ENCODE data around the gene SBNO2. TPM values are rescaled to one million over a fixed set of nuclear protein-coding genes. Genes with fewer than 3 reads are reported as not detected.
A peak's percentile ranks its signal among the peaks of the same experiment; 100 is the strongest.

Gene SBNO2
- polyA plus RNA-seq, 3 donors, result 0.71 to 75.0 (median 2.6) TPM

GRCh38 chr19:1107661-1108261 is 66.3 kb downstream of the SBNO2 start:
- H3K36me3 ChIP-seq (replicated peaks in 1 of 2; ENCODE audit: control insufficient read depth in 1 of 2, insufficient read depth in 2 of 2, low read length in 2 of 2), result peaks cover 47 to 62% of the 10 kb centered on the region in 2 donors
- H3K79me2 ChIP-seq (ENCODE audit: insufficient read depth, low read length), result peaks cover 23% of the 10 kb centered on the region
- H3K27me3 ChIP-seq (ENCODE audit: control insufficient read depth in 2 of 2, insufficient read depth in 2 of 2, low read length in 2 of 2), result no peaks in the 10 kb centered on the region
- peaks cover 32 to 41% of the 10 kb centered on the region in 2 donors for H3K4me1 ChIP-seq (ENCODE audit: control insufficient read depth in 1 of 2, insufficient read depth in 2 of 2, low read length in 2 of 2)
- TF ChIP-seq CTCF (IDR thresholded peaks at IDR 0.05), result no peak
- no peak overlapping the region for H3K4me2 ChIP-seq (replicated peaks; ENCODE audit: extremely low read depth, low read length, poor library complexity, severe bottlenecking)
- peaks cover 77% of the 10 kb centered on the region for H4K20me1 ChIP-seq (ENCODE audit: insufficient read depth, low read length)
- no peak overlapping the region for H3K27ac Mint-ChIP-seq
- no peak overlapping the region for H3K9ac ChIP-seq (ENCODE audit: insufficient read depth, low read length, poor library complexity, severe bottlenecking)
- H3K4me3 ChIP-seq (replicated peaks in 1 of 3; ENCODE audit: low read depth in 2 of 3, low read length in 3 of 3), result no peak overlapping the region
- intact Hi-C loops (cut with micrococcal nuclease), result loop anchor here in 1 of 2 donors (10.0 kb wide), 2 partner anchors 83 to 137 kb away; partner anchors contain the start of genes ATP5F1D, CNN2, MIDN and RNU6-2
- H3K4me3 Mint-ChIP-seq, result no peak overlapping the region
- WGBS (ENCODE audit: insufficient coverage), result 99% methylated on average over 20 of the region's 25 CpGs
- H2AFZ ChIP-seq (ENCODE audit: insufficient read depth, low read depth, low read length, poor library complexity, severe bottlenecking), result no peak overlapping the region
- no peaks in the 10 kb centered on the region for H3K9me3 Mint-ChIP-seq
- peaks cover 14 to 45% of the 10 kb centered on the region in 2 donors for H3K36me3 Mint-ChIP-seq
- no peaks in the 10 kb centered on the region for H3K9me3 ChIP-seq (replicated peaks in 1 of 2; ENCODE audit: control insufficient read depth in 1 of 2, insufficient read depth in 1 of 2, low read length in 2 of 2)
- no peaks in the 10 kb centered on the region for H3K27me3 Mint-ChIP-seq (ENCODE audit: low read depth in 3 of 3)
- peaks cover 22% of the 10 kb centered on the region for H3K4me1 Mint-ChIP-seq
- no peak overlapping the region for H3K27ac ChIP-seq (ENCODE audit: low read depth in 1 of 2, low read length in 2 of 2)
- no peak for DNase-seq

- peaks cover 39 to 48% of the 10 kb centered on the region in 2 donors for H3K4me1 ChIP-seq (ENCODE audit: control insufficient read depth in 1 of 2, insufficient read depth in 2 of 2, low read length in 2 of 2)
- Mint-ChIP-seq H3K9me3 (no peaks in the 10 kb centered on the region), H3K4me3 (peak overlapping the region in 1 of 2 donors; percentile 34), H3K27ac (peak overlapping the region in 1 of 7 donors; percentile 54), H3K36me3 (peaks cover 13 to 40% of the 10 kb centered on the region in 2 donors), H3K4me1 (peaks cover 29% of the 10 kb centered on the region), H3K27me3 (ENCODE audit: low read depth in 3 of 3) (no peaks in the 10 kb centered on the region)
- peaks cover 27% of the 10 kb centered on the region for H3K79me2 ChIP-seq (ENCODE audit: insufficient read depth, low read length)
- H3K4me3 ChIP-seq (replicated peaks in 1 of 3; ENCODE audit: low read depth in 2 of 3, low read length in 3 of 3), result no peak overlapping the region
- H3K36me3 ChIP-seq (replicated peaks in 1 of 2; ENCODE audit: control insufficient read depth in 1 of 2, insufficient read depth in 2 of 2, low read length in 2 of 2), result peaks cover 44 to 55% of the 10 kb centered on the region in 2 donors
- no peak overlapping the region for H2AFZ ChIP-seq (ENCODE audit: insufficient read depth, low read depth, low read length, poor library complexity, severe bottlenecking)
- peak; percentile 36 for TF ChIP-seq CTCF (IDR thresholded peaks at IDR 0.05)
- H3K4me2 ChIP-seq (replicated peaks; ENCODE audit: extremely low read depth, low read length, poor library complexity, severe bottlenecking), result no peak overlapping the region
- peak overlapping the region in 1 of 2 donors; percentile 12 for H3K27ac ChIP-seq (ENCODE audit: low read depth in 1 of 2, low read length in 2 of 2)
- H3K9me3 ChIP-seq (replicated peaks in 1 of 2; ENCODE audit: control insufficient read depth in 1 of 2, insufficient read depth in 1 of 2, low read length in 2 of 2), result no peaks in the 10 kb centered on the region
- intact Hi-C loops (cut with micrococcal nuclease), result loop anchor here in 1 of 2 donors (10.0 kb wide), 2 partner anchors 82 to 138 kb away; partner anchors contain the start of genes ATP5F1D, CNN2, MIDN and RNU6-2
- WGBS (ENCODE audit: insufficient coverage), result 62% methylated on average over 14 of the region's 17 CpGs
- DNase-seq, result peak in 1 of 3 donors; percentile 33
- peaks cover 69% of the 10 kb centered on the region for H4K20me1 ChIP-seq (ENCODE audit: insufficient read depth, low read length)
- H3K9ac ChIP-seq (ENCODE audit: insufficient read depth, low read length, poor library complexity, severe bottlenecking), result no peak overlapping the region
- H3K27me3 ChIP-seq (ENCODE audit: control insufficient read depth in 2 of 2, insufficient read depth in 2 of 2, low read length in 2 of 2), result no peaks in the 10 kb centered on the region
Observed at GRCh38 chr19:1106841-1107660, 67.0 kb downstream of the SBNO2 start.
